Smooth muscle cell of the brain vasculature (primary cell): ENCODE results near the gene MSANTD1.
"Not testable (repeated sequence)": the region's sequence is repeated elsewhere in the genome, so short reads cannot be mapped to it uniquely, and the experiment has no call there.

Experiments
- DNase-seq: peaks from one replicate; pipeline ENCODE4 v3.0.0-alpha.2; 2012; ENCODE audit warnings: low read depth, low spot score

The MSANTD1 gene

DNA sequence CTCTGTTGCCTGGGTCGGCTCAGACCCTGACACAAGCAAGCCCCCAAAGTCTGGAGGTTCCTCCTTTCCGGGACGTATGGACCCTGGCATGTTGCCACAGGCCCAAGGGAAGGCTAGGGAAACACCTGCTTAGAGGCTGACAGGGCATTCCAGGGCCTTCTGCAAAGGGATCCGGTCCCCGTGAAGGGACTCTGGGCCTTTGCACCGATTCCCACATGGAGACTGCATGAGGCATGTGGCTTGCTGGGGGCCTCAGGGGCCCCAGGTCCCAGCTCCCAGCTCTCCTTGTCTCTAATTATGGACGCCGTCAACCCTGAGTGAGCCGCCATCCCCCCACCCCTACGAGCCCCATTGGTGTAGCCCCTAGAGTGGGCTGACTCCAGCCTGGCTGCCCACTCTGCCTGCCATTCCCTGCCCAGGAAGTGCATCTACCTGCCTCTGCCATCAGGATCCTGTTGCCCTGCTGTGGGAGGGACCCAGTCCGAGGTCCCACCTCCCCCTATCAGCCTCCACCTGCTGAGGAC lies 39.7 kb downstream of the MSANTD1 start:
- no peak for DNase-seq

DNA sequence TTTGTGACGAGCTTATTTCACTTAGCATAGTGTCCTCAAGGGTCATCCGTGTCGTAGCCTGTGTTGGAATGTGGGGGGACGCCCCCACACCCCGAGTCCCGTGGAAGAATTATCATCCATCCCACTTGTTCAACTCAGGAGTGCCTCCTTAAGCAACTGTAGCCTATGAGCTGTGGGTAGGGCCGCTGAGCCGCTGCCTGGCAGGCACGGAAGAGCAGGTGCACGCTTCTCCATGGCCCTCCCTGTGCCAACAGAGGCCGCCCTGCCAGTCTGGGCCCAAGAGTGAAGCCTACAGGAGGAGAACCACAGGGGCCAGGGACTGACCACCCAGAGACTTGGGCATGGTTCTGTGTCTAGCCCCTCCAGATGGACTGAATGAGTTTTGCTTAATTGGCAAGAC lies 41.5 kb downstream of the MSANTD1 start:
- no peak for DNase-seq

DNA sequence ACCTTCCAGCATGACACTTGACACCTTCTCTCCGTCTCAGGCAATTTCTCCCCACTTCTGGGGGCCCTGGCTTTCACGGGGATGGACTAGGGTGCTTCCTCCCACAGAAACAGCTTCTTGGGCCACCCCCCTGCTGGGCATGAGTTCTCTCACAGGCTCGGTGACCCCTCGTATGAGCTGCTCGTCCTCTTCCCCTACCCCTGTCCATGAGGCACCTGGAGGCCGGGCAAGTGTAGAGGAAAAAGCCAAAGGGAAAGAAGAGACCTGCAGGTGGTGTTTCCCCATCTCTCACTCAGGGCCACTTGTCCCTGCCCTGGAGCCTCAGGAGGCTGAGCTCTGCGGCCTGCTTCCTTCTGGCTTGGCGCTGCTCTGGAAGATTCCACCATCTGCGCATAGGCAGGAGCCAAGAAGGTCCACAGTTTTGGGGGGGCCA lies 41.9 kb downstream of the MSANTD1 start:
- DNase-seq, result no peak

DNA sequence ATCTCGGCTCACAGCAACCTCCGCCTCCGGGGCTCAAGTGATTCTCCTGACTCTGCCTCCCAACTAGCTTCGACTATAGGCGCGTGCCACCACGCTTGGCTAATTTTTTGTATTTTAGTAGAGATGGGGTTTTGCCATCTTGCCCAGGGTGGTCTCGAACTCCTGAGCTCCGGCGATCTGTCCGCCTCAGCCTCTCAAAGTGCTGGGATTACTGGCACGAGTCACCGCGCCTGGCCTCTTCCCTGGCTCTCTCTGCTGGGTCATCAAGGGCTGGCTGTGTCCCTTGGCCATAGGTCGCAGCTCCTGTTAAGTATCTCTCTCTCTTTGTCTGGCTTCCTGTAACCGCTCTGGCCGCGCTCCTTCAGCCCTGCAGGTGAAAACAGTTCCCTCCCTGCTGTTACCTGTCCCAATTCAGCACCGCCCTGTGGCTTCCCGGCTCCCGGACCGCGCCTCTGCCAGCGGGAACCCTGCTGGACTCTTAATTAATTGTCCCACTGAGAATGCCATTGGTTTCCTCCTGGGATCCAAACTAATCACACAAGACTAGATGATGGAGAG lies 42.5 kb downstream of the MSANTD1 start:
- DNase-seq, result no peak

DNA sequence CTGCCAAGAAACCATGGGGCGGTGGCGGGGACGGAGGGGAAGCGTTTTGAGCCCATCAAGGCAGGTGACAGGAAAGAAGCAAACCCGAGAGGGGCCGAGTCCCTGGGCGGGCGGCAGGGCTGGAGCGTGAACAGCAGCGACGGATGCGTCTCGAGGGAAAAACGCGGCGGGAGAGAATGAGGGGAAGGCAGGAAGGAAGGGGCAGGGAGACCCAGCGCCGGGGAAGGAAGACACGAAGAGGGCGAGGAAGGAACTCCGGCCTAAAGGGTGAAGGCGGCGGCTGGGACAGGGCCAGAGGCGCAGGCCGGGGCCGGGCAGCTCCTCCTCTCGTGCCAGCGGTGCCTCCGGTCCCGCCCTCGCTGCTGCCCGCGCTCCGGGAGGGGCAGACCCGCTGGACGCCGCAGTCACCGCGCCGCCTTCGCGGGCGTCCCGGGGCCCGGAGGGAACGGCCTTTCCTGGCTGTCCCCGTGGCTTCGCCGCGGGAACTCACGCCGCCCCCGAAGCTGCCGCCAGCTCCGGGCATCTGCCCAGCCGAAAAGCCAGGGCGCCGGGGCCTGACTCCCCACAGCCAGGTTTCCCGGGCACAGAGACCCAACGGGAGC lies 43.1 kb downstream of the MSANTD1 start:
- DNase-seq, result no peak

DNA sequence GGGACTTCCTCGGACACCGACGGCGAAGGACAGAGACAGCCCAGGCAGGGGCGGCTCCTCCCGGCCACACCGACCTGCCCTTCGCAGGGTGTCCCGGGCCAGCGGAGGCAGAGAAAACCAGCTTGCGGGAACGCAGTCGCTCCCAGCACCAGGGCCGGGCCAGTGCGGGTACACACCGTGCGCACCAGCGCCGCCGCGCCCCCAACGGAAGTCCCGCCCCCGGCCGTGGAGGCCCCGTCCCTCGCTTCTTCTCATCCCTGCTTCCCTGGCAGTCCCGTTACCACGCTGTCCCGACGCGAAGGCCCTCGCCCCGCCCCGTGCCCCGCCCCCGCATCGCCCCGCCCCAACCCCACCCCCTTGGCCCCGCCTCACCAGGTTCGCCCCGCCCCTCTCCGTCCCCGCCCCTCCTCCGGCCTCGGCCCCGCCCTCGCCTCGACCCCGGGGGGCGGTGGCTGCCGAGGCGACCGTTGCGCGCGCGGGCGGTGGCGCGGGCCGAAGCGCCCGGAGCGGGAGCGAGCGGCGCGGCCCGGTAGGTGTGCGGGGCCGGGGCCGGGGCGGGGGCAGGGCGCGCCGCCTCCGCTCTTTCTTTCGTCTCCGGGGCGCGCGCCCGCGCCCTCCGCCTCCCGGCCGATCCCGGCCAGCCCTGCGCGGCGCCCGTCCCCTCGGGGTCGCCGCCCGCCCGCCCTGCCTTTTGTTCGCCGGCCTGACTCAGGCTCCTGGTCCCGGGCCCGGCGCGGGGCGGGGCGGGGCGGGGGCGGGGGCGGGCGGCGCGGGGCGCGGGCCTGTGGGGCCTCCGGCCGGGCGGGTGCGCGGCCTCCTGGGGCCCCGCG lies 43.8 kb downstream of the MSANTD1 start, which contains the start of gene RGS12:
RGS12 (plus strand) TSS at position 451 of the 830 bp plus-strand sequence. CDS start 23,150 bp downstream, outside the sequence.
- DNase-seq, result peak; percentile 74

DNA sequence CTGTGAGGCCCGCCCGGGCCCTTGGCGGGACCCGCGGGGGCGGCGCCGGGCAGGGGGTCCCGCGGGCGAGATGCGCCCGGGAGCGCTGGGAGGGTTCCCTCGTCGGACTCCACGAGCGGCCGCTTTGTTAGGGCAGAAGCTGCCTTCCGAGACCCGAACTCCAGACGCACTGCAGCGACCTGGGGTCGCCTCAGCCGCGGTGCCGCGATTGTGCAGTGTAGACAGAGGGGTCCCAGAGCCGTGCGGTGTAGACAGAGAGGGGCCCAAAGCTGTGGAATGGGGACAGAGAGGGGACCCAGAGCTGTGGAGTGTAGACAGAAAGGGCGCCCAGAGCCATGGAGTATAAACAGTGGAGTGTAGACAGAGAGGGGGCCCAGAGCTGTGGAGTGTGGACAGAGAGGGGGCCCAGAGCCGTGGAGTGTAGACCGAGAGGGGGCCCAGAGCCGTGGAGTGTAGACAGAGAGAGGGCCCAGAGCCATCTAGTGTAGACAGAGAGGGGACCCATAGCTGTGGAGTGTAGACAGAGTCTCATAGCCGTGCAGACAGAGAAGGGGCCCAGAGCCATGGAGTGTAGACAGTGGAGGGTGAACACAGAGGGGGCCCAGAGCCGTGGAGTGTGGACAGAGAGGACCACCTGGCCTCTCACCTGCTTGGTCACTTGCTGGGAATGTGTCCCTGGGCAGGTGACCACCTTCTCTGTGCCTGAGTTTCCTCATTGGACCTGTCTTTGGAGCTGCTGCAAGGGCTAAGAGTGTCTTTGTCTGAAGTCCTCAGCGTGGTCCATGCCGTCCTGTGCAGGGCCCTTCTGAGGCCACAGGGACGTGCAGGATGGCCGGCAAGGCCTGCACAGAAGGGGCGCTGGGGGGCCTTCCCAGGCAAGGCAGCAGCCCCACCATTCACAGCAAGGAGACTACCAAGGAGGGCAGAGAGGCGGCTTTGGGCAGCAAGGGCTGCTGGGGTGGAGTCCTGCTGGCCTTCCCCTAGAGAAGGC lies 44.7 kb downstream of the MSANTD1 start:
- no peak for DNase-seq

DNA sequence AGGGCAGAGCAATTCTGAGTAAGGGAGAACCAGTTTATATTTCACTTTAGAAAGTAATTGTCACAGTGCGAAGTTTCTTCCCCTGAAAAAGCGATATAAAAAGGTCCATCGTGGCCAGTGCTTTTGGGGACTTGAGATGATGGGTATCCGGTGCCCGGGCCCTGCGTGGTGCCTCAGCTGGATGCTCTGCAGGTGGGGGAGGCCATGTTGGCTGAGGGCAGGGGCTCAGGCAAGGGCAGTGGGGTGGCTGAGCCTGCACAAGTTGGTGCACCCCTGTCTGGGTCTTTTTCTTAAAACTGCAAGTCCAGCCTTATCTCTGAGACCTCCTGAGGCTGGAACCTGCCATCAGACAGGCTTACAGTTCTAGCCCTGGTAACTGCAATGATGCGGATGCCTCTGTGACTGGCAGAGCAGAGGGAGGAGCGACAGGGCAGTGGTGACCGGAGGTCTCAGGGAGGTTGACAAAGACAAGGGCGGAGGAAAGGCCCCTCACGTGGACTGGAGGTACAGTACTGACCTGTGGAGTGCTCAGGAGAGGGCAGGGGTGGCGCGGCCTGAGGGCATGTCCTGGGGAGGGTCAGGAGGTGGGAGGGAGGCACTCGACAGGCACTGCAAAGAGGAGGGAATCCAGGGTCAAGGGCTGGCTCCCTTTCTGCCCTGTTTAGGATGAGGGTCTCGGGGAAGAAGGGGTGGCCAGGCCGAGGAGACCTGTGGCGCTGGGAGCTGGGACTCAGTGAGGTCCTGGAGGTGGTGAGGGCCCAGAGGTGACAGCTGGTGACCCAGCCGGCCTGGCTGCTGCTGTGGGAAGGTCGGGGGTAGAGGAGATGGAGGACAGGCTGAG lies 45.7 kb downstream of the MSANTD1 start:
- no peak for DNase-seq

DNA sequence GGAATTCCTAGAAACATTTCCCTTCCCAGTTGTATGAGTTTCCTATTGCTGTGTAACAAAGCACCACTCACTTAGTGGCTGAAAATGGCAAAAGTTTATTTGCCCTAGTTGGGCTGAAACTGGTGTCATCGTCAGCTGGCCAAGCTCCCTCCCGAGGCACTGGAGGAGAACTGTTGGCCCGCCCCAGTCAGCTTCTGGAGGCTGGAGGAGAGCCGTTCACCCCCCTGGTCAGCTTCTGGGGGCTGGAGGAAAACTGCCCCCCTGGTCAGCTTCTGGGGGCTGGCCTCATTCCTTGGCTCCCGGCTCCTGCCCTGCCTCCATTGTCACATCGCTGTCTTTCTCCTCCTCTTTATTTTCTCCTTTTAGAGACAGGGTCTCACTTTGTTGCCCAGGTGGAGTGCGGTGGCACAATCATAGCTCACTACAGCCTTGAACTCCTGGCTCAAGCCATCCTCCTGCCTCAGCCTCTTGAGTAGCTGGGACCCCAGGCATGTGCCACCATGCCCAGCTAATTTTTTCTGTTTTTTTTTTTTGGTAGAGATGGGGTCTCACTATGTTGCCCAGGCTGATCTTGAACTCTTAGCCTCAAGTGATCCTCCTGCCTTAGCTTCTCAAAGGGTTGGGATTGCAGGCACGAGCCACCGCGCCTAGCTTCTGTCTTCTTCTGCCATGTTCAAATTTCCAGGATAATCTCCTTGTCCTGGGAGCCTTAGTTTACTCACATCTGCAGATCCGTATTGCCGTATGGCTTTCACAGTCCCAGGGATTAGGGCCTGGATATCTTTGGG lies 47.1 kb downstream of the MSANTD1 start:
- no peak for DNase-seq

DNA sequence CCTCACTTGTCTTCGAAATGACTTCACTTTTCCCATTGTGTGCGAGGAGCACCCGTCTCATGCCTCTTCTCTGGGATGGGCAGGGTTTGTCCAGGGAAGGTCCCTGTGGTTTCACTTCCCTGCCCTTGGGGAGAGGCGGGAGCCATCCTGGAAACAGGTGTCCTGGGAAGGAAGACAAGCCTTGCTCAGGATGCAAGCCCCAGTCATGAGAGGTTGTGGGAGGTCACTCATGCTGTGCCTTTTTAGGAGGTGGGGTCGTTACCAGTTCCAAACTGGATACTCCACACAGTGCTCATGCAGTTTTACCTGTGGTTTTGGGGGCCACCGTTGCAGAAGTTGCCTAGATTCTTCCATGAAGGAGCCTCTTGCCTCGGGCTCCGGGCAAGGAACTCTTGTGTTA lies 47.7 kb downstream of the MSANTD1 start:
- DNase-seq, result no peak

DNA sequence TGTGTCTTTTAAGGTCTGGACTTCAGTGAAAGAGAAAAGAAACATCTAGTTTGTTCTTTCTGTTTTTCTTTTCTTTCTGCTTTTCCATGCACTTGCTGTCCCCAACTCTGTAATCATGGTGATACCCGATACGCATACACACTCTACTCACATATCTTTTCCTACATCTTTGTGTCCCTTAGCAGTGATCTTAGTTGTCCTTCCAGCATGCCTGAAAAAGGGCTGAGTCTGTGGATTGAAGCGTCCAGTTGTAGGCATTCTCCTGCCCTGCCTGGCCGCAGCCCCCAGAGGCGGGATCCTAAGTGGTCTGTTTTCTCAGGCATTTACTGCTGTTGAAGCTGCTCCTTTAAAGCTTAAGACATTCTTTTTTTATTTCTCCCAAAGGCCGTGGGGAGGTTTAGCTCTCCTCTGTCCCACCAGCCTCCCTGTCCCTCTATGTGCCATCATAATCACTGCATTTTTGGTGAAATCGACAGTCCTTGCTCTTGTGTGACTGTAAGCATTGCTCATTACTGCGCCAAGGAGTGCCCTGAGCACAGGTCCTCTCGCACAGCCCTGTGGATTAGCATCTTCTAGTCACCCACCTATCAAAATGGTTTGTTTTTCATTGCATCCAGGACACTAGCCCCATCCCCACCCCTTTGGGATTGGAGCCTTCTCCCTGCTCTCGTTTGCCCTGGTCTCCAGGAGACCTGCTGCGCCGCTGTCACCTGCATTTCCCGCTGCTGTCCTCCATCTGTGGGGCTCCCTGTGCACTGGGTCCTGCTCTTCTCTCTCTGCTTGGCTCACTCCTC lies 48.3 kb downstream of the MSANTD1 start:
- no peak for DNase-seq

DNA sequence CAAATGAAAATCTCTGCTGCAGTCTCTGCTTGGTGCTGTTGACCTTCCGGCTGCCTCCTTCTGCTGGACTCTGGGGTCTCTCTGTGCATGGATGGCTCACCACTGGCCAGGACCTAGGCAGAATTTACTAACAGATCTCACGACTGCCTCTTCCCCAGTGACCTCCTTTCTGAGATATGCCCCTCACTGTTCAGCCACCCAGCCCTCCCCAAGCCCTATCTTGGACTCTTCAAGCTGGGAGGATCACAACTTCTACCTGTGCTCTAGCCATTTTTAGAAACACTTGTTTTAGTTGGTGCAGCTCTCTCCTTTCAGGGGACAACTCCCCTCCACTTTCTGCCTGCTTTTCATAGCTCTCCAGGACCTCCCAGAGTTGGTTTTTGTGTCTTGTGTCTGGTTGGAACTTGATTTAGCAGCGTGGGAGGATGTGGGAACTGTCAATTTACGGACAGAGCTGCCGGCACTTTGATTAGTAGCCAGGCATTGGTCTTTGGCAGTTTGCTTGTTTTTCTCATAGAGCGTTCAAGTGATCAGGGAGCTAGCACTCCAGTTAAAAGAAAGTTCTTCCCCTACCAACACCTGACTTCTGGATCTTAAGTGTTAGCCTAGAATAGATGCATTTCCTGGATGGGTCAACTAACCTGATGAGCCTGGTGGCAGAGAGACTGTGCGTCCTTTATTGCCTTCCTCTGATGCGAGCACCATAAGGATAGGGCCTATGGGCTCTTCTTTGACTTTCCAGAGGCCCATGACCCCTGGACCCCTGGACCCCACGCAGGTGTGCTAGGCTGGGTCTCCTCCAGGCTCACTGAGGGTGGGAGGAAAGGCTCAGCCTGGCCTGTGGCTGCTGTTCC lies 50.4 kb downstream of the MSANTD1 start:
- no peak for DNase-seq

DNA sequence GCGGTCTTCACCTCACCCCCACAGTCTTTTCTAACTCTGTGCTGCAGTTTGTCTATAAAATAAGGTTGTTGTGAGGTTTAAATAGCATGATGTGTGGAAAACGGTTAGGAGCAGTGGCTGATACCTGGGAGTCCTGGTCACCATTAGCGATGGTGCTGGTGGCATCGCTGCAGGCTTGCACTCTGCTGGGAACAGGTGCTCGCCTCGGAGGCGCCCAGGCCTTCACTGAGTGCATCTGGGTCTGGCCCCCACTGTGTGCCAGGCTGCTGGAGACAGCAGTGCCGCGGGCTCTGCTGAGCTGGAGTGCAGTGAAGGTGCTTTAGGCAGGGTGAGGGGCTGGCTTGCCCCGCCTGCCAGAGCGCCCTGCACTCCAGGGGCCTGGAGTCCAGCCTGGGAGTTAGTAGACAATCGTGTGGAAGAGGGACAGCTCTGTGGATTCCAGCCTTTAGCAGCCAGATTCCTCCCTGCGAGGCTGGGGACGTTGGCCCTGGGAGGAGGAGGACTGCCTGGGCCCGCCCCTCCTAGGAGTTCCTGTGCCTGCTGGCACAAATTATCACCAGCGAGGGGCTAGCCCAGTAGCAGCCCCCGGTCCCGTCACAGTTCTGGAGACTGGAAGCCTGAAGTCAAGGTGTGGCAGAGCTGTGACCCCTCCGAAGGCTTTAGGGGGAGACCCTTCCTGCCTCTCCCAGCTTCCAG lies 51.2 kb downstream of the MSANTD1 start:
- no peak for DNase-seq

DNA sequence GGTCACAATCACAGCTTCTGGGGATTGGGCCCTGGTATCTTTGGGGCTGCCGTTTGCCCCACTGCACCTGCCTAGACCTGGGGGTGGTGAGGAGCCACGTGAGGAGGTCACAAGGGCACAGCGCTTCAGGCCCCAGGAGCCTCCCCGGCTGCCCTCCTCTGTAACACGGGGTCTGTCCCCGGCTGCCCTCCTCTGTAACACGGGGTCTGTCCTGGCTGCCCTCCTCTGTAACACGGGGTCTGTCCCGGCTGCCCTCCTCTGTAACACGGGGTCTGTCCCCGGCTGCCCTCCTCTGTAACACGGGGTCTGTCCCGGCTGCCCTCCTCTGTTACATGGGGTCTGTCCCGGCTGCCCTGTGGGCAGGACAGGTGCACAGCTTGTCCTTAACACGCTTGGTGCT lies 51.9 kb downstream of the MSANTD1 start:
- DNase-seq, result not testable (repeated sequence)

DNA sequence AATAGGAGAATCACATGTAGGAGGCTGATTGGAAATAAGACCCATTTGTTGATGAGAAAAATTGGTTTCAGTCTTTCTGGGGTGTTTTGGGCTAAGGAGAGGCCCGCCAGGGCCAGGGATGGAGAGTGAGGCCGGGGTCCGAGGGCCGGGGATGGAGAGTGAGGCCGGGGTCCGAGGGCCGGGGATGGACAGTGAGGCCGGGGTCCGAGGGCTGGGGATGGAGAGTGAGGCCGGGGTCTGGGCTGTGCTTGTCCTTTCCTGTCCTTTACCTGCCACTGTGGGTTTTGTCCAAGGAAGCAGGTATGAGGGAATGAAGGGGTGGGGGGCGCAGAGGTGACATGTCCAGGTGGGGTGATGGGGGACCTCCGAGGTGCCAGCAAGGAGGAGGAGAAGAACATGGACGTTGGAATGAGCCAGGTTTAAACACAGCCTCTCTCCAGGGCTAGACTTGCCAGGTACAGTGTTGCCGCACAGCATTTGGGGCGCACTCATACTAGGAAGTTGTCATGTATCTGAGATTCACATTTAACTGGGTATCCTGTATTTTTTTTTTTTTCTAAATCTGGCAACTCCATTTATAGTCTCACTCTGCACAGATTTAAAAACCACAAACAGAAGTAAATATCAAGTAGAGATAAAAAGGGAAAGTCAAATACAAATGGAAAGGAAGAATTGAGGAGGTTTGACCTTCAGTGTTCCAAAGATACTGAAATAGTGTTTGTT lies 52.7 kb downstream of the MSANTD1 start:
- no peak for DNase-seq

DNA sequence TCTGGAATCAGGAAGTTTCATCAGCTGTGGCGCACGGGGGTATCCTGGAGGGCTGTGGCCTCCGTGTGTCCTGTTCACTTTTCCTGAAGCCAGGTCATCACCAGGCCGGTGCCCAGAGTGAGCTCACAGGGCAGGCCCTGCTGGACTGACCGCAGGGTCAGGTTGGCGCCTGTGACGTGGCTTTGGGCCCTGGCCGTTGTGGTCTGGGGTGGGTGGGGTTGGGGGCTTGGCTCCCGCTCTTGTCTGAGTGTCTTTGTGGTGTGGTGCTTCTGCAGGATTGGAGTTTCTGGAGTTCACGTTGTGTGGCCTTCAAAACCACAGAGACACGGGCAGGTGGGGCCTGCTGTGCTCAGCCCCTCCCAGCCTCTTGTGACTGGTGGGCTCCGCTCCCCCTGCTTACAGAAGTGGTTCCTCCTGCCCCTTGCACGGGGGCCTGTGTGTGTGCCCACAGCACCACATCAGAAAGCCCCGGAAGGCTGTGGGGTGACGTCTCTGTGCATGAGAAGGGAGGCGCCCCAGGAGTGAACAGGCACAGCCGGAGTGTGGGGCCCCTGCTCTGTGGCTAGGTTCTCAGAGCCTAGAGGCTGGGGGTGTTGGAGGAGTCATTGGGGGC lies 53.3 kb downstream of the MSANTD1 start:
- DNase-seq, result no peak
